HL-60 (cell line): Measurements from ENCODE around the gene TMEM126B.

Source experiments
- DNase-seq, 2 experiments: peaks; one replicate each; pipeline ENCODE4 v3.0.0-alpha.2; 2010 to 2020; ENCODE audit warnings: low read depth in 1 of 2, low spot score in 1 of 2
- H3K27ac ChIP-seq: fragments of 250-450 bp; sonication (Bioruptor Pico); replicated peaks from 2 replicates; pipeline ENCODE4 v1.5.1; 2020; ENCODE audit warnings: mild to moderate bottlenecking, moderate library complexity
- H3K27me3 ChIP-seq: fragments of 250-450 bp; sonication (Bioruptor Pico); 2 replicates; pipeline ENCODE4 v1.5.1; 2021; ENCODE audit warnings: mild to moderate bottlenecking, moderate library complexity; ENCODE audit not compliant: insufficient read depth, poor library complexity, severe bottlenecking
- H3K4me3 ChIP-seq: replicated peaks from 2 replicates; pipeline ENCODE4 v1.5.1; 2011; ENCODE audit warnings: mild to moderate bottlenecking, control low read depth, low read length; ENCODE audit not compliant: insufficient read depth
- GABPA ChIP-seq: IDR thresholded peaks from 2 replicates; pipeline ENCODE4 v1.6.1; 2012; ENCODE audit warnings: low read depth
- POLR2AphosphoS5 ChIP-seq: IDR thresholded peaks from 2 replicates; pipeline ENCODE4 v1.6.1; 2012; ENCODE audit warnings: low read depth
- SPI1 ChIP-seq: IDR thresholded peaks from 2 replicates; pipeline ENCODE4 v1.6.1; 2012; ENCODE audit warnings: low read depth, mild to moderate bottlenecking, borderline replicate concordance
- TF ChIP-seq, protein P1 (sequence below): IDR thresholded peaks from 2 replicates; pipeline ENCODE4 v1.6.1; 2012; ENCODE audit warnings: low read depth; ENCODE audit not compliant: insufficient replicate concordance
- TF ChIP-seq, protein P2 (sequence below): IDR thresholded peaks from one replicate; pipeline ENCODE4 v1.5.1; 2011; ENCODE audit warnings: low read length, control low read depth, inconsistent platforms; ENCODE audit not compliant: insufficient read depth

The TMEM126B gene

DNA sequence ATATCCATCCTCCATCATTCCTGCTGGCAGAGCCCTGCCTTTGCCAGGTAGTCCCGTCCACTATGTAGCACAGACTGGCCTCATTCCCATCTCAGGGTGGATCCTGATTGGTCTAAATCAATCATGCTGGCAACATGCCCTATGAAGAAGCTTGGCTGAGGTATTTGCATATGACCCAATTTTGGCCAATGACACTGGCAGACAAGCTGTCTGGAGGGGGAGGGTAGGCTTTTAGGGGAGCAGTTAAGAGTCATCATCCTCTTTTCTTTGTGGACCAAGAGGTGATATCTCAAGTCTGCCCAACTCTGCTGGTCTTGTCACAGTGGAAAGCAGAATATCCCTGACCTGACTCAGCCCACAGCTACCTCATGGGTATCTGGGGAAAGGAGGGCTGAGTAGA, 52.5 kb downstream of the TMEM126B start:
- TF ChIP-seq POLR2AphosphoS5, result no peak
- TF ChIP-seq GABPA, result no peak
- TF ChIP-seq, protein P1, sequence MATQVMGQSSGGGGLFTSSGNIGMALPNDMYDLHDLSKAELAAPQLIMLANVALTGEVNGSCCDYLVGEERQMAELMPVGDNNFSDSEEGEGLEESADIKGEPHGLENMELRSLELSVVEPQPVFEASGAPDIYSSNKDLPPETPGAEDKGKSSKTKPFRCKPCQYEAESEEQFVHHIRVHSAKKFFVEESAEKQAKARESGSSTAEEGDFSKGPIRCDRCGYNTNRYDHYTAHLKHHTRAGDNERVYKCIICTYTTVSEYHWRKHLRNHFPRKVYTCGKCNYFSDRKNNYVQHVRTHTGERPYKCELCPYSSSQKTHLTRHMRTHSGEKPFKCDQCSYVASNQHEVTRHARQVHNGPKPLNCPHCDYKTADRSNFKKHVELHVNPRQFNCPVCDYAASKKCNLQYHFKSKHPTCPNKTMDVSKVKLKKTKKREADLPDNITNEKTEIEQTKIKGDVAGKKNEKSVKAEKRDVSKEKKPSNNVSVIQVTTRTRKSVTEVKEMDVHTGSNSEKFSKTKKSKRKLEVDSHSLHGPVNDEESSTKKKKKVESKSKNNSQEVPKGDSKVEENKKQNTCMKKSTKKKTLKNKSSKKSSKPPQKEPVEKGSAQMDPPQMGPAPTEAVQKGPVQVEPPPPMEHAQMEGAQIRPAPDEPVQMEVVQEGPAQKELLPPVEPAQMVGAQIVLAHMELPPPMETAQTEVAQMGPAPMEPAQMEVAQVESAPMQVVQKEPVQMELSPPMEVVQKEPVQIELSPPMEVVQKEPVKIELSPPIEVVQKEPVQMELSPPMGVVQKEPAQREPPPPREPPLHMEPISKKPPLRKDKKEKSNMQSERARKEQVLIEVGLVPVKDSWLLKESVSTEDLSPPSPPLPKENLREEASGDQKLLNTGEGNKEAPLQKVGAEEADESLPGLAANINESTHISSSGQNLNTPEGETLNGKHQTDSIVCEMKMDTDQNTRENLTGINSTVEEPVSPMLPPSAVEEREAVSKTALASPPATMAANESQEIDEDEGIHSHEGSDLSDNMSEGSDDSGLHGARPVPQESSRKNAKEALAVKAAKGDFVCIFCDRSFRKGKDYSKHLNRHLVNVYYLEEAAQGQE, result no peak
- no peak for TF ChIP-seq SPI1
- TF ChIP-seq, protein P2, sequence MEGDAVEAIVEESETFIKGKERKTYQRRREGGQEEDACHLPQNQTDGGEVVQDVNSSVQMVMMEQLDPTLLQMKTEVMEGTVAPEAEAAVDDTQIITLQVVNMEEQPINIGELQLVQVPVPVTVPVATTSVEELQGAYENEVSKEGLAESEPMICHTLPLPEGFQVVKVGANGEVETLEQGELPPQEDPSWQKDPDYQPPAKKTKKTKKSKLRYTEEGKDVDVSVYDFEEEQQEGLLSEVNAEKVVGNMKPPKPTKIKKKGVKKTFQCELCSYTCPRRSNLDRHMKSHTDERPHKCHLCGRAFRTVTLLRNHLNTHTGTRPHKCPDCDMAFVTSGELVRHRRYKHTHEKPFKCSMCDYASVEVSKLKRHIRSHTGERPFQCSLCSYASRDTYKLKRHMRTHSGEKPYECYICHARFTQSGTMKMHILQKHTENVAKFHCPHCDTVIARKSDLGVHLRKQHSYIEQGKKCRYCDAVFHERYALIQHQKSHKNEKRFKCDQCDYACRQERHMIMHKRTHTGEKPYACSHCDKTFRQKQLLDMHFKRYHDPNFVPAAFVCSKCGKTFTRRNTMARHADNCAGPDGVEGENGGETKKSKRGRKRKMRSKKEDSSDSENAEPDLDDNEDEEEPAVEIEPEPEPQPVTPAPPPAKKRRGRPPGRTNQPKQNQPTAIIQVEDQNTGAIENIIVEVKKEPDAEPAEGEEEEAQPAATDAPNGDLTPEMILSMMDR, result no peak
- no peak overlapping the region for H3K4me3 ChIP-seq
- H3K27me3 ChIP-seq, result no peaks in the 10 kb centered on the region
- H3K27ac ChIP-seq, result no peak overlapping the region
- no peak for DNase-seq

DNA sequence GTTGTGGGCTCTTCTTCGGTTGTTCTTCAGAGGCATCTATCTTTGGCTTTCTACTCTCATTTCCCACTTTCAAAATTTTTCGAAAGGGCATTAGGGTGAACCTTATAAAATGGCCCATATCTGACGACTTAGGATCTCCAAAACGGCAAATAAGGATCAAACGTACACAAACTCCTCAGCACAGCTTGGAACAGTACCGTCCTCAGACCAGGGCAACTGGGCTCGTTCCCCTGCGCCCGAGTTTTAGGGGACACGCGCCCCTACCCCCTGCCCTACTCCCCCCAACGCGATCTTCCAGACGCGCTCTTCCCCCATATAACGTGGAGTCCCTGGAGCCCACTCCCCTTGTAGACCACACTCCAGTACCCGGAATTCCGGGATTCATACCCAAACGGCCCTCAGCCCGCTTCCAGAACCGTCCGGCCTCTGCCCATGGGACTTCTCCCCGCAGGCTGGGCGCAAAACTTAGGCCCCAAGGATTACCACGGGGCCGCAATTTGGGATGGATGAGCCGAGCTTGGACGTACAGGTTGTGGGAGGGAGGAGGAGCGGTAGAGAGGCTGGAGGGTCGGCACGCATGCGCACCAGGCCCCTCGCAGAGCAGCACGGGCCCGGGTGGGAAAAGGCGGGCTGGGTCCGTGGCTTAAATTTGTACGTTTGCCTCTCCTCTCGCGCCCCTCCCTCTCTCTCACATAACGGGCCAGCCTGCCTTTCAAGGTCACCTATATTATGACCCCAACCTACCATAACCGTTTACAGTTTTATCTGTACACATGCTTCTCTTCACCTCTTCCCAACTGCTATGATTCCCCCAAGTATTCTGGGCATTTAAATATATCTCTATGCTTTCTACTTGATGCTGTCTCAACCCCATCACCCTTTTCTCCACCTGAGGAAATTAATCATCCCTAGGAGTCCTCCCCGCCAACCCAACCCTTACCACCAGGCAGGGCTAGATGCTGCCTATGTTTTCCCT, 54.2 kb downstream of the TMEM126B start:
- no peak overlapping the region for H3K27ac ChIP-seq
- DNase-seq, result no peak
- TF ChIP-seq GABPA (no peak), SPI1 (no peak), POLR2AphosphoS5 (no peak)
- TF ChIP-seq, protein P1, result no peak
- TF ChIP-seq, protein P2, result no peak
- H3K27me3 ChIP-seq, result no peaks in the 10 kb centered on the region
- H3K4me3 ChIP-seq, result no peak overlapping the region

DNA sequence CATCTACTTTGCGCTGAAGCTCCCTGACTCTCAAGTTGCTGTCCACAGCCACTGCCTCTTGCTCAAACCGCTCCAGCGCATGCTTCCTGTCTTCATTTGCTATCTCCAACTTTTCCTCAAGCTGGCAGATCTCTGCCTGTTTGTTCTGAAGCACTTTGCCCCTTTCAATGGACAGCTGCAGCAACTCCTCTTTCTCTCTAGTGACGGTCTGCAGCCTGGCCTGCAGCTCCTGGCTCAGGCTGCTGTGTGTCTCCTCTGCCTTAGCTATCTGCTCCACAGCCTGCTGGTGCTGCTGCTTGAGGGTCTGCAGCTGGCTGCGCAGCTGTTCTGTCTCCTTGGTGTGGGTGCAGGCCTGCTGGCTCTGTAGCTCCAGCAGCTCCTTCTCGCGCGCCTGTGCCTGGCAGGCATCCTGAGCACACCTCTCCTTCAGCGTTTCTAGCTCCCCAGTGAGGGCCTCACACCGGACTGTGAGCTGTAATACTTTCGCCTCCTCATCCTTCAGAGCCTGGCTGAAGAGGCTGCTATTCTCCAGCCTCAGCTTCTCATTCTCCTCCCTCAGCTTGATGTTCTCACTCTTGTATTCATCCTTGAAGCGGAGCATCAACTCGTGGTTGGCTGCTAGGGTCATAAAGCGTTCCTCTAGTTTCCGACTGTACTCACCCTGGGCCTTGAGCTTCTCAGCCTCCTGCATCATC, 56.9 kb downstream of the TMEM126B start:
- no peak overlapping the region for H3K4me3 ChIP-seq
- DNase-seq, result no peak
- H3K27ac ChIP-seq, result no peak overlapping the region

More for the DNA sequence above, 56.9 kb downstream of the TMEM126B start:
- no peaks in the 10 kb centered on the region for H3K27me3 ChIP-seq
- TF ChIP-seq, protein P2, result no peak
- TF ChIP-seq GABPA, result no peak
- no peak for TF ChIP-seq SPI1
